GM21423 (cell line): Measurements from ENCODE around the gene TJAP1.
"Not testable (repeated sequence)": the region's sequence is repeated elsewhere in the genome, so short reads cannot be mapped to it uniquely, and the experiment has no call there.

Experiments used
- ATAC-seq: cut with Tn5 transposase; IDR thresholded peaks from one replicate; pipeline ENCODE4 v1.9.1; 2021; ENCODE audit warnings: mild to moderate bottlenecking, moderate library complexity; ENCODE audit not compliant: unreplicated experiment

Gene TJAP1

DNA sequence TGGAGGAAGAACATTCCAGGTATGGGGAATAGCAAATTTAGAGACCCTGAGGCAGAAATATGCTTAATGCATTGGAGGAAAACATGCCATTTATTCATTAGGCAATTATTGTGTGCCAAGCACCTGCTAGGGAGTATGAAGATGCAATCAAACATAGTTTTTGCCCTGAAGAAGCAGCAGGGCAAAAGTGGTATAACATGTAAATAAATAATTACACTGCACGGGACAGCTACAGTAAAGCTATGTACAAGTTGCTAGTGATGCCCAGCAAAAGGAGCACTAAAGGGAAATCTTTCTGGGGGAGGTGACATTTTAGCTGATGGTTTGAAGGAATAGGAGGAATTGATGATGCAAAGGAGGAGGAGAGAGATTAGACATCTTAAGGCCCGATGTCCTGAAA, 624 bp upstream of the TJAP1 start:
- ATAC-seq = no peak

DNA sequence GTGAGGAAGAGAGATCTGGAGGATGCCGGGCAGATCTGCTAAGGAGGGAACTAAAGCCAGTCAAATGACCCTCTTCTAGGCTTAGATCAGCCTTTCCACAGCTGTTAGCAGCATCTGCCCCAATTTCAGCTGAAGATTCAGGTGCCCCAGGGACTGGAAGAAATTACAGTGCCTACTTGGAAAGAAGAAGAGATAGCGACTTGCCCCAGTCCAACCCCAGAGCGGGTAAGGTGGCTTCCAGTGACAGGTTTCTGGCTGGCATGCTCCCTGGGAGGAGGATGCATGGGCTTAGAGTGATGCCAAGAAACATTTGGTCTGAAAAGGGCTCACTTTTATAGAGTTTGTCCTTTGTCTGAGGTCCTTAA, 620 bp downstream of the TJAP1 start:
- ATAC-seq = no peak

DNA sequence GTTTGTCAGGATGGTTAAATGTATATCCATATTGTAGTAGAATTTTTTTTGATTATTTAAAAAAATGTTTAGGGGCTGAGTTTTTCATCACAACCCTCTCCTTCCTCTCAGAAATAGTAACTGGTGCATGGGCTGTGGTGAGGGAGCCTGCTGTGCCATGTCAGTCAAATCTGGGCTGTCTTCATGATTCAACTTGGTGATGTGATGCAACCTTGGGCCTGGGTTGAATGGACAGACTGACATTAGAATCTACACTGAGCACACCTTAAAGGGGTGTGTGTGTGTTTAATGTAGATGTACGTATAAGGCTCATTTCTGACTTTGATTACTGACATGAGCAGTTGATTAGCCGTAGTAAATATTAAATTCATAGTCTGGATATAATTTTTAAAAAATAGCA, 3.7 kb downstream of the TJAP1 start:
- no peak for ATAC-seq

GRCh38 chr6:43481591-43482236, 4.3 kb downstream of the TJAP1 start:
- no peak for ATAC-seq

DNA sequence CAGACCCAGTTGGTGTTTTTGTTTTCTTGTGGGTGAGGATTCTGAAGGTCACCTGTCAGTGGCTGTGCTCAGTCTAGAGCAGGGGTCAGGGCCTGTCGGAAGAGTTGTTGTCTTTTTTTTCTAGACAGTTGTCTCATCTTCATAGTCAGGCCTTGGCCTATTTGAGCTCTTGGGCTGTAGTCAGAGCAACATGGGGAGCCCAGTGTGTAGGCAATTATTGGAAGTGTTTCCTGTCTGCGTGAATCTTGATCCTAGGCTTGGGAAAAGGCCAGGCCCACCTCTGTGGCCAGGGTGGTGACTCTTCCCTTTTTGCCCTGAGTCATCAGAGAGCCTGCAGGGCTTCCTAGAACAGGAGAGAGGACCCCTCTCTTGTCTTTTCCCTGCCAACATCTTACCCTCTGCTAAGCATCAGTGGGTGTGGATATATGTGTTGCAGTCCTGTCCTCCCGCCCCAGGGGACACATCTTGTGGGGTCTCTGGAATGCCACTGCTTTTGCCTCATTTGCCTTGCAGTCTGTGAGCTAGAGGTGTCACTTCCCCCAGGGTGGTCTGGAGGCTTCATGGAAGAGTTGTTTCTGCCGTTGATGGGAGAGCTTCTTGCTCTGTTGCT, 11.4 kb downstream of the TJAP1 start:
- no peak for ATAC-seq

- ATAC-seq = no peak
Observed at GRCh38 chr6:43489277-43490072, 12.1 kb downstream of the TJAP1 start.

DNA sequence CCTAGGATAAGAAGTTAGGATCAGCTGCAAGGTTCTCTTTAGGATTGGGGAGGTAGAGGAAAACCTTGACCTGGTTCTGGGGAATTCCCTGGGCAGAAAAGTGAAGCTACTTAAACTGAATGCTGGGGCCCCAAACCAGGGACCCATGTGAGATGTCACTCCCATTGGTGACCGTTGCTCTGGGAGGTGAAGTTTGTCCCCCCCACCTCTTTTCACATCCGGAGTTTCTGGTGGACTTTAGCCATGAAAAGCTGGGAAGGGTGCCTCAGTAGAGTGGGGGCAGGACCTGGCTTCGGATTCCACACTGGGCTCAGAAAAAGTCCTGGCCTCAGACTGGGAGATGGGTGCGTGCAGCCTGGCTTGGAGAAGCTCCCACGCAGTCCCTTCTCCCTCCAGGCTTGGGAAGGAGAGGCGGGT, 13.2 kb downstream of the TJAP1 start:
- ATAC-seq = no peak

DNA sequence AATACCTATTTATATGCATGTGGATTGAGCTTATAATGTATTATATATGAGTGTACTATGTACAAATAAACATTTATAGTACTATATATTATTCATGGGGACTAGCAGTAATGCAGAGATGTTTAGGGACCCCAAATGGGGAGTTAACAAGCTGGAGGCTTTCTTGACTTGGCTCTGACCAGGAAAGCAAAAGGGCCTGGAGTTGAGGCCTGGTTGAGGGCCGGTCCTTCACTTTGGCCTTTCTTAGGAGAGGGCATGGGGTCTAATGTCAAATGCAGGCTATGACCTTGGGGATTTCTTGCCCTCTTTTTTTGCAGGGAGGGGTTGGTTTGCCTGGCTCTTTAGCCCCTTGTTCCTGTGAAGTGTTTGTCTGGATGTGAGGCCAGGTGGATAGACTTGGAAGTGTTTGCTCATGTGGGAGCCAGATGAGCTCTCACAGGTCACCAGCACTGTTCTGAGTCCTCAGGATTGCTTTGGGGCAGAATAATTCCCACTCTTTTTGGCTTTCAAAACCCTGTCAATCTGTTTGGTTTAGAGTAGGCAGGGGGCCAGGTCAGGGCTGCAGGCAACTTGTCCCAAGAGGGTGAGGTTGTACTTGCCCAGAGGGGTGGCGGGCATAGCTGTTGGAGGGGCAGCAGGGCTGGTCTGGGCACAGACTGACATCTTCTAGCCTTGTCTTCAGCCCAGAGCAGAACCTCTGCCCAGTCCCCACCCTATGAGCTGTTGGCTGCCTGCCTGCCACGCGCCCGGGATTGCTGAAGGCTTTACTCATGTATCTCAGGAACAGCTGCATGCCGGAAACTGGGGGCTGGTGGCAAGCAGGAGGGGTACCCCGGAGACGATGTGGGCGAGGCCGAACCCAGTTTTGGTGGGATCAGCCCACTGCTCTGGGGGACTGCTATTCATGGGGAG, 14.6 kb downstream of the TJAP1 start:
- no peak for ATAC-seq

GRCh38 chr6:43492673-43493072, 15.3 kb downstream of the TJAP1 start:
- no peak for ATAC-seq

- no peak for ATAC-seq
Observed at GRCh38 chr6:43493230-43493629, 15.9 kb downstream of the TJAP1 start.

- no peak for ATAC-seq
Observed at GRCh38 chr6:43493833-43494232, 16.5 kb downstream of the TJAP1 start.

- ATAC-seq = no peak
Observed at GRCh38 chr6:43494321-43494720, 17.0 kb downstream of the TJAP1 start.

- ATAC-seq = no peak
Observed at GRCh38 chr6:43494766-43495165, 17.4 kb downstream of the TJAP1 start.

DNA sequence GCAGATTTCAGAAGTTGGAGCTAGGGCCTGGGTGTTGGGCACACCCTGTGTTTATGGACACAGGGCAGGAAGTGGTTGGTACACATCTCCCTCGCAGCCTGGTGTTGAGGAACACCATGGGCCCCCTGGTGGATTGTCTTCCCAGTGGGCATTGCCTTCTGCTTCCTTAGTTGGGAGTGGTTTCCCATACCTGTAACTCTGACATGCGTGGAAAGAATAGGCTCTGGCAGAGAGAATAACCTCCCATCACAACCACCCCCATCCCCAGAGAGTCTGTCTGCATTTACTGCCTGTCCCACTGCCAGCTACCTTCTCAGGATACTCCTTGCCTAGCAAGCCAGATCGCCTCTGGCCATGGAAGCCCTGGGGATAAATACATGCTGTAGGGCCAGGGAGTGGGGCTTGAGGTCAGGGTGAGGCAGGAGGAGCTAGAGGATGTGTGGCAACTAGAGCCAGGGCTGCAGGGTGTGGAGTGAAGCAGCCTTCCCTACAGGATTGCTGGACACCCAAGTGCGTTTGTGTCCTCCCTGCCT, 18.1 kb downstream of the TJAP1 start:
- ATAC-seq = no peak

GRCh38 chr6:43496370-43497128, 19.2 kb downstream of the TJAP1 start:
- ATAC-seq = no peak

DNA sequence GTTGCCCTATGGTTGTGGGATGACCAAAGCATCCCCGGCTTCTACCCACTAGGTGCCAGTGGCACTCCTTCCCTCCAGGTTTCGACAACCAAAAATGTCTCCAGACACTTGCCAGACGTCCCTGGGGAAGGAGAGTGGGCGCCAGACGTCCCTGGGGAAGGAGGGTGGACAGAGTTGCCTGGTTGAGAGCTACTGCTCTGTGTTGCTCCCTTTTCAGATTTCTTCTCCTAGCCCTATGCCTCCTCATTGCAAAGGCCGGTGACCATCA, 19.7 kb downstream of the TJAP1 start:
- no peak for ATAC-seq

DNA sequence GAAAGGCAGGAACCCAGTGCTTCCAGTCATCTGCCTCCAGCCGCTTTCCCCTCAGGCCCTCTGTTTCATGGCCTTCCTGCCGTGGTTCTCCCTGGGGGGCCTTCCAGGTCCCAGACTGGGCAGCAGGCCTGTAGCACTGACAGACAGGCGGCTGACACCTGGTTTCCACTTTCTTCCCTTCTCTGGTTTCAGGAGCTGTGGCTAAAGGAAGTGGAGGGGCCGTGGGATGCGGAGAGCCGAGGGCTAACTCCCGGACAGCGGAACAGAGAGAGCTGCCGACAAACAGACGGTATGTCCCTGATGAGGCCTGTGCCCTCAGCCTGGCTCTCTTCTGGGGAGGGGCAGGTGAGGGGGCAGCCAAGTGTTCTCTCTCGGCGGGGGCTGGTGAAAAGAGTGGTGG, 20.3 kb downstream of the TJAP1 start:
- no peak for ATAC-seq

GRCh38 chr6:43498291-43498690, 20.9 kb downstream of the TJAP1 start:
- ATAC-seq = not testable (repeated sequence)

DNA sequence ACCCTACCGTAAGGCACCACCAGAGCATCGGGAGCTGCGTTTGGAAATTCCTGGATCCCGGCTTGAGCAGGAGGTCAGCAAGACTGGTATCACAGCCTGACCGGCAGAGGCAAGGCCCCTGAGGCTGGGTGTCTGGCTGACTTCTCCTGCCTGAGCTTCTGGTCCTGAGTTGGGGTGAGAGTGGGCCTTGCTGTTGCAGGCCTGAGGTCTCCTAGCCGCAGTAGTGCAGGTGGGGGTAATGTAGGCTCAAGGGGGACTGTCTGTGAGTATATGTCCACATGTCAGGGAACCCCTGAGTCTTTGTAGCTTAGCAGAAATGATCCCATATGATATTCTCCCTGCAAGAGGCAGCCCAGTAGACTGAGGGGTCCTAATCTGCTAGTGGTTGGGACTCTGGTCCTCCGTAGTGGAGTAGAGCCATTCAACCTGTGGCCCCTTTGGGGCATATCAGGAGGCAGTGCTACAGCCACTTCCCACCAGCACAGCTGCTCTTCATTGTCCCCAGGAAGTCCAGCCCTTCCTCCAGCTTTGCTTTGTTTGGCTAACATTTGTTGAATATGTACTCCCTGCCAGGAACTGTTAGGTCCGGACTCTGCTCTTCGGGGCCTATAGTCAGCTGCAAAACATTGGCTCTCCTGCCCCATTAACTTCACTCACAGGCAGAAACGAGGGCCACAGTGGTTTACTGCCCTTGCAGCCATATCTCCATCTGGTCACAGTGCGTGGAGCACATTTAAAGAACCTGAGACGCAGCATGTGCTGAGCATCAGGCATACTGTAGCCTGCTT, 21.9 kb downstream of the TJAP1 start:
- no peak for ATAC-seq

DNA sequence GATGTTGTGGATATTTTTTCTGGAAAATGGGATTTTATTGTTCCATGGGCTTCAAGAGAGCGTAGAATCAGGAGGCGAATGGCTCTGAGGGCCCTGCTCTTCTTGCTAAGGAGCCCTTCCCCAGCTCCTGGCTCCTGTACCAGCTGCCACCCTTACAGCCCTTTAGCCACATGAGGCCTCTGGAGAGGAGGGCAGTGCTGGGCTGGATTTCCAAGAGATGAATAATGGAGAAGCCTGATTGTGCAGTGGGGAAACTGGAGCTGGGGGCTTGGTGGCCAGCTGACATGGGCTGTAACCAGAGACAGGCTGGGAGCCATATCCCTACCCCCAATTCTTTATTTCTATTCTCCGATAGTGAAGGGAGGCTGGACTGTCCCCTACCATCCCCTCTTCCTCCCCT, 23.6 kb downstream of the TJAP1 start:
- no peak for ATAC-seq
